ENCODE results near the gene MTHFD2L. TPM values are rescaled to one million over a fixed set of nuclear protein-coding genes. Genes with fewer than 3 reads are reported as not detected.

Gene MTHFD2L
- total RNA-seq, 4 donors from 2014 or later: 22.3 to 30.8 (median 27.0) TPM

DNA sequence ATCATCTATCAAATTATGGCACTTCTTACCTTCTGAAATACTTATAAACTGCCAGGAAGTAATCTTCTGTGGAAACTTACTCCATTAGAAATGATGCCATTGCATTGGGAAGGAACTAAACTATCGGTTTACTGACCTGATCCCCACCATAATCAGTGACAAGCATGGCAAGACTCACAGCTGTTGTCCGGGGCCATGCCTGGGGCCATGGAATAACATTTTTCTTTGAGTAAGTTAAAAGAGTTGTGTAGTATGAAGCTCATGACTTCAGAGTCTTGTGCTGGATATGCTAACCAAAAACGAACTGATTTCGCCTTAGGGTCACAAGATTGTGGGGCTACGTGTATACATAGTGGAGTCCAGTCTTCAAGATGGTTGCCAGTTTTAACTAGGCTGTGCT, 15.4 kb downstream of the MTHFD2L start:
- 90 to 92% methylated on average over 5 of the region's 5 CpGs for WGBS, 2 donors
- TF ChIP-seq, protein P1, sequence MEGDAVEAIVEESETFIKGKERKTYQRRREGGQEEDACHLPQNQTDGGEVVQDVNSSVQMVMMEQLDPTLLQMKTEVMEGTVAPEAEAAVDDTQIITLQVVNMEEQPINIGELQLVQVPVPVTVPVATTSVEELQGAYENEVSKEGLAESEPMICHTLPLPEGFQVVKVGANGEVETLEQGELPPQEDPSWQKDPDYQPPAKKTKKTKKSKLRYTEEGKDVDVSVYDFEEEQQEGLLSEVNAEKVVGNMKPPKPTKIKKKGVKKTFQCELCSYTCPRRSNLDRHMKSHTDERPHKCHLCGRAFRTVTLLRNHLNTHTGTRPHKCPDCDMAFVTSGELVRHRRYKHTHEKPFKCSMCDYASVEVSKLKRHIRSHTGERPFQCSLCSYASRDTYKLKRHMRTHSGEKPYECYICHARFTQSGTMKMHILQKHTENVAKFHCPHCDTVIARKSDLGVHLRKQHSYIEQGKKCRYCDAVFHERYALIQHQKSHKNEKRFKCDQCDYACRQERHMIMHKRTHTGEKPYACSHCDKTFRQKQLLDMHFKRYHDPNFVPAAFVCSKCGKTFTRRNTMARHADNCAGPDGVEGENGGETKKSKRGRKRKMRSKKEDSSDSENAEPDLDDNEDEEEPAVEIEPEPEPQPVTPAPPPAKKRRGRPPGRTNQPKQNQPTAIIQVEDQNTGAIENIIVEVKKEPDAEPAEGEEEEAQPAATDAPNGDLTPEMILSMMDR (IDR thresholded peaks at IDR 0.05): no peak
- TF ChIP-seq POLR2A (IDR thresholded peaks at IDR 0.05): no peak
- Histone ChIP-seq H3K4me3 (replicated peaks in 1 of 3) (no peak overlapping the region), H3K4me1 (no peaks in the 10 kb centered on the region), H3K36me3 (no peaks in the 10 kb centered on the region), H3K27me3 (no peaks in the 10 kb centered on the region), H3K9me3 (no peaks in the 10 kb centered on the region), H3K27ac (no peak overlapping the region)
- intact Hi-C loops (cut with DNase I): no loop called here
- DNase-seq: no peak

DNA sequence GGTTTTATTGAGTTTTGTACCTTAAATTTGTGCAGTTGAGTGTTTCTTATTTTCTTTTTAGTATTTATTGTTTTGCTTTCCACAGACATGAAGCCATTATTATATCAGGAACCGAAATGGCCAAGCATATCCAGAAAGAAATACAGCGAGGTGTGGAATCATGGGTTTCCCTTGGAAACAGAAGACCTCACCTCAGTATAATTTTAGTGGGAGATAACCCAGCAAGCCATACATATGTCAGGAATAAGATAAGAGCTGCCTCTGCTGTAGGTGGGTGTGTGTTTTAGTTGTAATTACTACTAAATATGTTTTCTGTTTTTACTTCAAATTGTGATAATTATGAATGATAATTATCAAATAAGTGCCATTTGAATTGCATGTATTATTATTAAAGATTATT, 16.5 kb downstream of the MTHFD2L start:
- 93 to 96% methylated on average over 2 of the region's 2 CpGs for WGBS, 2 donors

DNA sequence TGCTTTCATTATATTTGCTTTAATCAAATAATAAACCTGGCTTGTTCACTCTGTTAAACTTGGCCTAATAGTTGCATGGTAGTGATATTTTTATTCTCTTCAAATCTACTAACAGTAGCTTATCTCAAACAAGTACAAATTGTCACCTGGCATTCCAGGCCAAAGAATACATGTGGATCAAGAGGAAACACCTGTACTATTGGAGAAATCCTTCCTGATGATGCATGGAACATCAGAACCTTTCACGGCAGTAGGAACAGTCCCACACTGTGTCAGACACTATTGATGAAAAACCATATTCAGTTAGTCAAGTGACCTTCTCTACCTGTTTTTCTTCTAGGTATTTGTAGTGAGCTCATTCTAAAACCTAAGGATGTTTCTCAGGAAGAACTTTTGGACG, 17.0 kb downstream of the MTHFD2L start:
- no peak overlapping the region for H3K27ac ChIP-seq
- WGBS, 2 donors: 93 to 98% methylated on average over 2 of the region's 2 CpGs
- no peaks in the 10 kb centered on the region for H3K27me3 ChIP-seq
- H3K4me3 ChIP-seq (replicated peaks in 1 of 3): no peak overlapping the region
- no peak for DNase-seq
- TF ChIP-seq, protein P1 (IDR thresholded peaks at IDR 0.05): no peak
- TF ChIP-seq POLR2A (IDR thresholded peaks at IDR 0.05): no peak
- intact Hi-C loops (cut with DNase I): no loop called here
- H3K9me3 ChIP-seq: no peaks in the 10 kb centered on the region
- H3K4me1 ChIP-seq: no peaks in the 10 kb centered on the region
- no peaks in the 10 kb centered on the region for H3K36me3 ChIP-seq

More for the DNA sequence above, 16.5 kb downstream of the MTHFD2L start:
- Histone ChIP-seq H3K27me3 (no peaks in the 10 kb centered on the region), H3K4me1 (no peaks in the 10 kb centered on the region), H3K36me3 (no peaks in the 10 kb centered on the region), H3K27ac (no peak overlapping the region), H3K9me3 (no peaks in the 10 kb centered on the region), H3K4me3 (replicated peaks in 1 of 3) (no peak overlapping the region)
- TF ChIP-seq, protein P1 (IDR thresholded peaks at IDR 0.05): no peak
- TF ChIP-seq POLR2A (IDR thresholded peaks at IDR 0.05): no peak
- intact Hi-C loops (cut with DNase I): no loop called here
- no peak for DNase-seq

DNA sequence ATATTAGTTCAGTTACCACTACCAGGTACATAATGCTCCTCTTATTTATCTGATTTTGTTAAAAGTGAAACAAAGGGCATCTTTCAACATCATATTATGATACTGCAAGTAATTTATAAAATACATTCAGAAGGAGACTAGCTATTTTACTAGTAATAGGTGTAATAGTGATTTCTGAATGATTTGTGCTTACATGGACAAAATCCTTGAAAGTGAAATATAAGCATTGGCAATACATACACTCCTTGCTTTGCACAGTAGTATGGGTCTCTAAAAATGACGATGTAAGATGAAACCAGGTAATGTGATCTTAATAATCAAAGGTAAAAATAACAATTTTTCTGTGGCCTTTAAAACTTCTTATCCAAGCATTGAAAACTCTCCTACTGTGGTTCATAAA, 17.5 kb downstream of the MTHFD2L start:
- Histone ChIP-seq H3K36me3 (no peaks in the 10 kb centered on the region), H3K4me1 (no peaks in the 10 kb centered on the region), H3K9me3 (no peaks in the 10 kb centered on the region), H3K27me3 (no peaks in the 10 kb centered on the region), H3K4me3 (replicated peaks in 1 of 3) (no peak overlapping the region), H3K27ac (no peak overlapping the region)
- intact Hi-C loops (cut with DNase I): no loop called here
- WGBS, 2 donors: 90 to 100% methylated on average over 1 of the region's 1 CpG
- no peak for DNase-seq
- no peak for TF ChIP-seq POLR2A (IDR thresholded peaks at IDR 0.05)
- TF ChIP-seq, protein P1 (IDR thresholded peaks at IDR 0.05): no peak

DNA sequence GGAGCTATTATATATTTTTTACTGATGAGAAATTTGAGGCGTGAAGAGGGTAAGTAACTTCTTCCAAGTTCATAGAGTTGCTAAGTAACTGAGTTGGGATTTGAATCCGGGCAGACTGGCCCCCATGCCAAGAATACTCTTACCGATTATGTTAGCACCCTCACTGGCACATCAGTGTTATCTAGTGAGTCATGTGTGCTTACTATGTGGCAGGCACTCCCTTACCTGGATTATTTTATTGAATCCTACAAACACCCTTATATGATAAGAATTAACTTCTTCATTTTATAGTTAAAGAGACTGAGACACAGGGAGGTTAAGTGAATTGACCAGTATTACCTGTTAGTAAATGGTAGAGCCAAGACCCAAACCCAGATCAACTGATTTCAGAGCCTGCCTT, 20.9 kb downstream of the MTHFD2L start:
- 94 to 95% methylated on average over 3 of the region's 3 CpGs for WGBS, 2 donors
- H3K9me3 ChIP-seq: no peaks in the 10 kb centered on the region
- DNase-seq: no peak
- H3K4me1 ChIP-seq: no peaks in the 10 kb centered on the region
- no peaks in the 10 kb centered on the region for H3K36me3 ChIP-seq
- H3K27me3 ChIP-seq: no peaks in the 10 kb centered on the region
- TF ChIP-seq, protein P1 (IDR thresholded peaks at IDR 0.05): no peak
- TF ChIP-seq POLR2A (IDR thresholded peaks at IDR 0.05): no peak
- intact Hi-C loops (cut with DNase I): no loop called here
- H3K4me3 ChIP-seq (replicated peaks in 1 of 3): no peak overlapping the region
- no peak overlapping the region for H3K27ac ChIP-seq
